H1 (cell line): ENCODE measurements around the gene PEX16. TPM values are rescaled to one million over a fixed set of nuclear protein-coding genes. Genes with fewer than 3 reads are reported as not detected.

ENCODE experiments used
- CTCF ChIA-PET: fragments of 300-600 bp; sonication (Branson Sonifier 250); formaldehyde crosslinking; loops from one replicate; lab custom pipeline; 2021; ENCODE audit not compliant: partially characterized antibody; lab: Charles Lee
- POLR2A ChIA-PET: fragments of 300-600 bp; sonication (Branson Sonifier 250); formaldehyde crosslinking; loops from one replicate; lab custom pipeline; 2021; ENCODE audit warnings: inconsistent platforms; ENCODE audit not compliant: partially characterized antibody; lab: Charles Lee
- DNase-seq, 2 experiments: peaks; one replicate each; pipeline versions ENCODE4 v3.0.0 to v3.0.0-alpha.2; 2010 to 2022; ENCODE audit warnings: low spot score in 2 of 2, low read depth in 1 of 2, mixed read lengths in 1 of 2
- FAIRE-seq: peaks from 2 replicates; lab custom pipeline; 2011; peaks lifted over from hg19 to GRCh38; lab: Jason Lieb, UNC
- H2AFZ ChIP-seq: 2 replicates; pipeline ENCODE4 v1.8.1; 2012; ENCODE audit warnings: low read length, inconsistent platforms
- H2AK5ac ChIP-seq: 2 replicates; pipeline ENCODE4 v1.6.1; 2013; ENCODE audit warnings: low read depth, low read length
- H2BK120ac ChIP-seq: replicated peaks from 2 replicates; pipeline ENCODE3; 2013; ENCODE audit warnings: low read depth, low read length, inconsistent platforms
- H2BK12ac ChIP-seq: 2 replicates; pipeline ENCODE4 v1.6.1; 2013; ENCODE audit warnings: low read depth, low read length
- H2BK15ac ChIP-seq: 2 replicates; pipeline ENCODE4 v1.6.1; 2013; ENCODE audit warnings: low read length
- H2BK20ac ChIP-seq: 2 replicates; pipeline ENCODE4 v1.6.1; 2013; ENCODE audit warnings: low read length
- H2BK5ac ChIP-seq: 2 replicates; pipeline ENCODE4 v1.6.1; 2013; ENCODE audit warnings: low read depth, low read length
- H3K14ac ChIP-seq: 2 replicates; pipeline ENCODE4 v1.6.1; 2013; ENCODE audit warnings: inconsistent platforms; ENCODE audit not compliant: insufficient read length
- H3K18ac ChIP-seq: 2 replicates; pipeline ENCODE4 v1.6.1; 2013; ENCODE audit warnings: low read length; ENCODE audit errors: extremely low read depth
- H3K23ac ChIP-seq: 2 replicates; pipeline ENCODE4 v1.6.1; 2013; ENCODE audit warnings: inconsistent platforms; ENCODE audit not compliant: insufficient read length
- H3K23me2 ChIP-seq: 2 replicates; pipeline ENCODE4 v1.6.1; 2013; ENCODE audit warnings: low read depth, low read length
- H3K27ac ChIP-seq: 2 replicates; pipeline ENCODE4 v1.6.1; 2011; ENCODE audit warnings: low read depth, low read length, inconsistent platforms
- H3K27me3 ChIP-seq, 4 experiments: replicated peaks in 1 of 4; 1 replicate in 1 of 4; 2 replicates in 3 of 4; pipeline versions ENCODE4 v1.6.1 to v1.8.1; 2011 to 2013; ENCODE audit warnings: low read length in 3 of 4, mild to moderate bottlenecking in 3 of 4, inconsistent platforms in 2 of 4, mixed read lengths in 2 of 4, moderate library complexity in 1 of 4; ENCODE audit not compliant: control insufficient read depth in 3 of 4, insufficient read depth in 3 of 4; ENCODE audit errors: extremely low read depth in 1 of 4
- H3K36me3 ChIP-seq, 4 experiments: 2 replicates each; pipeline versions ENCODE4 v1.6.1 to v1.8.1; 2011 to 2013; ENCODE audit warnings: mild to moderate bottlenecking in 4 of 4, low read length in 3 of 4, moderate library complexity in 2 of 4, control low read depth in 1 of 4, inconsistent platforms in 1 of 4; ENCODE audit not compliant: insufficient read depth in 4 of 4, control insufficient read depth in 2 of 4
- H3K4ac ChIP-seq: replicated peaks from 2 replicates; pipeline ENCODE3; 2013; ENCODE audit warnings: low read length, low read depth, mixed read lengths, inconsistent platforms; ENCODE audit not compliant: insufficient read length
- H3K4me1 ChIP-seq, 4 experiments: replicated peaks in 1 of 4; 1 replicate in 1 of 4; 2 replicates in 3 of 4; pipeline versions ENCODE4 v1.6.1 to v1.8.1; 2011 to 2013; ENCODE audit warnings: low read length in 3 of 4, inconsistent platforms in 2 of 4, mixed read lengths in 1 of 4; ENCODE audit not compliant: insufficient read depth in 4 of 4, control insufficient read depth in 3 of 4
- H3K4me2 ChIP-seq, 2 experiments: 2 replicates each; pipeline versions ENCODE4 v1.6.1 to v1.8.1; 2011 to 2013; ENCODE audit warnings: low read depth in 2 of 2, low read length in 2 of 2, control low read depth in 1 of 2, inconsistent platforms in 1 of 2, mild to moderate bottlenecking in 1 of 2; ENCODE audit not compliant: insufficient read depth in 1 of 2
- H3K4me3 ChIP-seq, 4 experiments: fragments of 200-600, 300-600 bp in 1 of 4; sonication (generic), shearing (Covaris generic), sonication (Bioruptor Twin) in 1 of 4; 2 replicates each; pipeline versions ENCODE4 v1.5.1 to v1.8.1; 2011 to 2016; ENCODE audit warnings: low read length in 4 of 4, low read depth in 3 of 4, control low read depth in 2 of 4, inconsistent platforms in 2 of 4, mild to moderate bottlenecking in 2 of 4, mixed read lengths in 1 of 4, moderate library complexity in 1 of 4; ENCODE audit not compliant: insufficient read depth in 2 of 4; ENCODE audit errors: extremely low read depth in 1 of 4
- H3K56ac ChIP-seq: replicated peaks from 2 replicates; pipeline ENCODE3; 2013; ENCODE audit warnings: low read depth, mild to moderate bottlenecking, mixed read lengths, low read length, inconsistent platforms; ENCODE audit not compliant: insufficient read length
- H3K79me1 ChIP-seq: 2 replicates; pipeline ENCODE4 v1.6.1; 2013; ENCODE audit warnings: low read depth, low read length, control low read depth
- H3K79me2 ChIP-seq, 2 experiments: 2 replicates each; pipeline versions ENCODE4 v1.6.1 to v1.8.1; 2012 to 2013; ENCODE audit warnings: low read length in 2 of 2, mild to moderate bottlenecking in 2 of 2, inconsistent platforms in 1 of 2; ENCODE audit not compliant: insufficient read depth in 2 of 2, control insufficient read depth in 1 of 2
- H3K9ac ChIP-seq, 4 experiments: replicated peaks in 1 of 4; 1 replicate in 1 of 4; 2 replicates in 3 of 4; pipeline versions ENCODE4 v1.6.1 to v1.8.1; 2011 to 2013; ENCODE audit warnings: low read depth in 3 of 4, low read length in 3 of 4, control low read depth in 2 of 4, mild to moderate bottlenecking in 2 of 4, moderate library complexity in 2 of 4, inconsistent platforms in 1 of 4; ENCODE audit errors: extremely low read depth in 1 of 4
- H3K9me3 ChIP-seq, 2 experiments: 2 replicates each; pipeline versions ENCODE4 v1.6.1 to v1.8.1; 2012 to 2013; ENCODE audit warnings: mild to moderate bottlenecking in 2 of 2, moderate library complexity in 2 of 2, control low read depth in 1 of 2, inconsistent platforms in 1 of 2, low read depth in 1 of 2, low read length in 1 of 2, mixed read lengths in 1 of 2; ENCODE audit not compliant: insufficient read depth in 2 of 2
- H4K20me1 ChIP-seq, 2 experiments: replicated peaks in 1 of 2; 2 replicates each; pipeline versions ENCODE3 to v1.8.1; 2011 to 2013; ENCODE audit warnings: inconsistent platforms in 2 of 2, low read length in 2 of 2, mild to moderate bottlenecking in 1 of 2; ENCODE audit not compliant: insufficient read depth in 2 of 2, control insufficient read depth in 1 of 2
- H4K5ac ChIP-seq: 2 replicates; pipeline ENCODE4 v1.6.1; 2013; ENCODE audit warnings: low read length, low read depth, mixed read lengths, inconsistent platforms; ENCODE audit not compliant: insufficient read length
- H4K8ac ChIP-seq: 2 replicates; pipeline ENCODE4 v1.8.0; 2013; ENCODE audit warnings: mild to moderate bottlenecking, moderate library complexity, low read length, inconsistent platforms; ENCODE audit not compliant: insufficient read depth; ENCODE audit errors: extremely low read depth
- H4K91ac ChIP-seq: replicated peaks from 2 replicates; pipeline ENCODE3; 2013; ENCODE audit warnings: low read length, mixed read lengths, inconsistent platforms; ENCODE audit not compliant: insufficient read length
- ATF3 ChIP-seq: IDR thresholded peaks from 2 replicates; pipeline ENCODE4 v1.6.1; 2011; ENCODE audit warnings: low read depth, mild to moderate bottlenecking, low read length; ENCODE audit not compliant: insufficient read depth
- CREB1 ChIP-seq: IDR thresholded peaks from 2 replicates; pipeline ENCODE4 v1.6.1; 2012; ENCODE audit warnings: inconsistent platforms
- JUND ChIP-seq: IDR thresholded peaks from 2 replicates; pipeline ENCODE4 v1.6.1; 2011; ENCODE audit warnings: mild to moderate bottlenecking, improper control_type of control experiment, low read length
- KDM1A ChIP-seq: fragments of 200-600, 300-600 bp; sonication (generic); IDR thresholded peaks from 2 replicates; pipeline ENCODE4 v1.7.1; 2016; ENCODE audit warnings: mild to moderate bottlenecking, low read length, borderline replicate concordance
- POLR2A ChIP-seq, 2 experiments: IDR thresholded peaks; 1 replicate in 1 of 2; 2 replicates in 1 of 2; pipeline ENCODE4 v1.6.1; 2011; ENCODE audit warnings: low read depth in 2 of 2, low read length in 2 of 2, mild to moderate bottlenecking in 2 of 2; ENCODE audit errors: control extremely low read depth in 1 of 2
- POLR2AphosphoS5 ChIP-seq: IDR thresholded peaks from 2 replicates; pipeline ENCODE4 v1.6.1; 2011; ENCODE audit warnings: low read depth, low read length
- POU5F1 ChIP-seq: IDR thresholded peaks from 2 replicates; pipeline ENCODE4 v1.6.1; 2011; ENCODE audit warnings: low read depth, mild to moderate bottlenecking, low read length, moderate library complexity
- SRF ChIP-seq: IDR thresholded peaks from 2 replicates; pipeline ENCODE4 v1.6.1; 2011; ENCODE audit warnings: mild to moderate bottlenecking, low read depth, low read length, moderate library complexity
- TBP ChIP-seq: IDR thresholded peaks from 2 replicates; pipeline ENCODE4 v1.6.1; 2011; ENCODE audit warnings: low read depth, low read length, improper control_type of control experiment
- WGBS, 2 experiments: shearing (Covaris generic) in 1 of 2; methylation state at CpG; one replicate each; pipeline versions ENCODE4 v1.1.6 to v1.1.7; 2013 to 2015; ENCODE audit warnings: low lambda C conversion rate in 2 of 2, mixed read lengths in 2 of 2, inconsistent platforms in 1 of 2, low coverage in 1 of 2, missing lambda C conversion rate in 1 of 2; ENCODE audit not compliant: insufficient replicate concordance in 2 of 2, insufficient coverage in 1 of 2, insufficient read length in 1 of 2; ENCODE audit errors: extremely low coverage in 1 of 2, missing lambda C conversion rate in 1 of 2; 5-methylcytosine and 5-hydroxymethylcytosine counted together
- polyA plus RNA-seq, 7 experiments: library from polyadenylated mRNA; depleted of rRNA in 3 of 7; stranded (reverse) in 5 of 7; unstranded in 2 of 7; fragments of >200 nt in 5 of 7; fragments of 200-250 nt in 2 of 7; gene quantifications; 1 replicate in 5 of 7; 2 replicates in 1 of 7; 4 replicates in 1 of 7; pipeline versions ENCODE4 v1.2.1 to v1.2.3, GENCODE V29; 2011 to 2013; ENCODE audit warnings: missing spikeins in 2 of 7, mixed read lengths in 2 of 7
- total RNA-seq: library from RNA; stranded (reverse); fragmentation: NEBNext Ultra II Directional; extraction: Animal tissue kit (Norgen Biotek cat#: 25700); gene quantifications from 2 replicates; pipeline ENCODE4 v1.2.1, GENCODE V29; 2021
- TF ChIP-seq, protein P1 (sequence below): IDR thresholded peaks from 2 replicates; pipeline ENCODE4 v1.6.1; 2012; ENCODE audit warnings: inconsistent platforms

PEX16 gene
- total and polyA plus RNA-seq, 2 of the 8 experiments (the other 6 are each of a cell fraction or from before 2014, with no cell fraction given), result 29.2 to 36.0 TPM

DNA sequence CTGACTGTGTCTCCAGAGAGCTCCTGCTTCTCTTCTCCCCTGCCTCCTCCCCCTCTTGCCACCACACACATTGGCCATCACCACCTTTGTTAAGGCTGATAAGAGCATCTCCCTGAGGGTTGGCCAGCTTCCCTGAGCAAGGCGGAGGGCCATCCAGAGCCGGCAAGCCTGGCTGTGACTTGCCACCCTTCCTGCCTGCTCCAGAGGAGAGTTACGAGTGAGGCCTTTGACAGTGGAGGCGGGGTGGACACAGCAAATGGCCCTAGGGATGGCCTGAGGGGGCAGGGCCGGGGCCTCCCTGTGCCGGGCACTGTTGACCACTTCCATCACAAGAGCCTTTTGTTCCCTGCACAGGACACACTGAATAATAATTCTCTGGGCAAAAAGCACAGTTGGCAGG is 16.1 kb downstream of the PEX16 start:
- H4K5ac ChIP-seq, result no peak overlapping the region
- H2BK20ac ChIP-seq, result no peak overlapping the region
- peaks cover 8% of the 10 kb centered on the region for H3K23me2 ChIP-seq
- no peak overlapping the region for H2BK120ac ChIP-seq
- no peak for FAIRE-seq
- H4K91ac ChIP-seq, result no peak overlapping the region
- no peak overlapping the region for H4K8ac ChIP-seq
- H3K9me3 ChIP-seq, result no peaks in the 10 kb centered on the region
- no peak overlapping the region for H2BK15ac ChIP-seq
- TF ChIP-seq ATF3 (no peak), POLR2A (IDR thresholded peaks at IDR 0.05; ENCODE audit: control extremely low read depth in 1 of 2, low read depth in 2 of 2, low read length in 2 of 2) (no peak), TBP (no peak), KDM1A (no peak), JUND (no peak), POLR2AphosphoS5 (no peak), POU5F1 (no peak), SRF (no peak), CREB1 (no peak)
- TF ChIP-seq, protein P1, sequence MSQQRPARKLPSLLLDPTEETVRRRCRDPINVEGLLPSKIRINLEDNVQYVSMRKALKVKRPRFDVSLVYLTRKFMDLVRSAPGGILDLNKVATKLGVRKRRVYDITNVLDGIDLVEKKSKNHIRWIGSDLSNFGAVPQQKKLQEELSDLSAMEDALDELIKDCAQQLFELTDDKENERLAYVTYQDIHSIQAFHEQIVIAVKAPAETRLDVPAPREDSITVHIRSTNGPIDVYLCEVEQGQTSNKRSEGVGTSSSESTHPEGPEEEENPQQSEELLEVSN, result no peak
- H2AFZ ChIP-seq, result no peak overlapping the region
- no peak overlapping the region for H3K4me3 ChIP-seq
- CTCF ChIA-PET, result interaction anchor here (0.6 to 1.8 kb wide), 4 partner anchors 9 to 616 kb away, joined by 4 to 10 read pairs (median 4); no protein-coding TSS in a partner anchor
- H2AK5ac ChIP-seq, result no peak overlapping the region
- DNase-seq, result no peak
- H3K36me3 ChIP-seq, result peaks cover 6 to 17% (median 15%) of the 10 kb centered on the region in 4 experiments; a peak in 6 of 8 replicates
- no peak overlapping the region for H3K23ac ChIP-seq
- peaks cover 0 to 5% (median 2%) of the 10 kb centered on the region in 4 experiments; a peak in 1 of 7 replicates for H3K27me3 ChIP-seq
- H3K56ac ChIP-seq, result no peak overlapping the region
- H3K4me1 ChIP-seq, result peaks cover 0 to 22% (median 12%) of the 10 kb centered on the region in 4 experiments; a peak in 5 of 7 replicates
- 89% methylated on average over 4 of the region's 6 CpGs; no CpG with 5 or more reads in 1 of the 2 experiments for whole genome bisulfite sequencing, 2 experiments
- H2BK5ac ChIP-seq, result no peak overlapping the region
- no peak overlapping the region for H2BK12ac ChIP-seq
- H3K79me2 ChIP-seq, result no peaks in the 10 kb centered on the region
- no peak overlapping the region for H3K14ac ChIP-seq
- no peak overlapping the region; a peak in 1 of 7 replicates for H3K9ac ChIP-seq
- H3K27ac ChIP-seq, result no peak overlapping the region
- H4K20me1 ChIP-seq, result peaks cover 10 to 20% of the 10 kb centered on the region in 2 experiments
- H3K4ac ChIP-seq, result no peak overlapping the region
- no peak overlapping the region for H3K18ac ChIP-seq
- no peak overlapping the region; a peak in 1 of 4 replicates for H3K4me2 ChIP-seq
- POLR2A ChIA-PET, result interaction anchor here (0.9 to 1.9 kb wide), 6 partner anchors 9 to 43 kb away, joined by 3 to 11 read pairs (median 4); partner anchors contain the start of gene LARGE2
- peaks cover 2% of the 10 kb centered on the region for H3K79me1 ChIP-seq
